Measurements from ENCODE around the gene TENM3.

Gene TENM3

DNA sequence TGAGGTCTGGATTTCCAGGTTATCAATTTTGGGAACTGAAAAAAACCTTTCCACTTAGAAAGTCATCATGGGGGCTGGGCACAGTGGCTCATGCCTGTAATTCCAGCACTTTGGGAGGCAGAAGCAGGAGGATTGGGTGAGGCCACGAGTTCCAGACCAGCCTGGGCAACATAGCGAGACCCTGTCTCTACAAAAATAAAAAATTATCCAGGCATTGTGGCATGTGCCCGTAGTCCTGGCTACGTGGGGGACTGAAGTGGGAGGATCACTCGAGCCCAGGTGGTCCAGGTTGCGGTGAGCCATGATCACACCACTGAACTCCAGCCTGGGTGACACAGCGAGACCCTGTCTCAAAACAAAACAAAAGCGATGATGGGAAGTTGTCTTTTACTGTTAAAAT lies 7.9 kb downstream of the TENM3 start:
- Histone ChIP-seq H3K36me3 (ENCODE audit: control insufficient read depth, low read length) (no peaks in the 10 kb centered on the region), H3K4me1 (ENCODE audit: control insufficient read depth, low read length) (no peaks in the 10 kb centered on the region), H3K27ac (ENCODE audit: low read depth, low read length) (no peak overlapping the region), H3K9me3 (ENCODE audit: control insufficient read depth, insufficient read depth, low read length) (no peaks in the 10 kb centered on the region), H4K20me1 (ENCODE audit: control insufficient read depth, insufficient read depth, low read depth, low read length) (no peaks in the 10 kb centered on the region), H3K27me3 (ENCODE audit: control insufficient read depth, low read length) (no peaks in the 10 kb centered on the region), H3K79me2 (ENCODE audit: control insufficient read depth, low read length) (no peaks in the 10 kb centered on the region), H3F3A (ENCODE audit: control insufficient read depth, insufficient read depth) (no peaks in the 10 kb centered on the region), H3K4me2 (ENCODE audit: low read length) (no peak overlapping the region), H3K9me2 (replicated peaks; ENCODE audit: control insufficient read depth, low read length) (no peaks in the 10 kb centered on the region), H3K4me3 (ENCODE audit: low read length) (no peak overlapping the region)
- TF ChIP-seq EZH2phosphoT487 (IDR thresholded peaks at IDR 0.05; ENCODE audit: borderline replicate concordance, low read length) = no peak
- TF ChIP-seq, protein P1, sequence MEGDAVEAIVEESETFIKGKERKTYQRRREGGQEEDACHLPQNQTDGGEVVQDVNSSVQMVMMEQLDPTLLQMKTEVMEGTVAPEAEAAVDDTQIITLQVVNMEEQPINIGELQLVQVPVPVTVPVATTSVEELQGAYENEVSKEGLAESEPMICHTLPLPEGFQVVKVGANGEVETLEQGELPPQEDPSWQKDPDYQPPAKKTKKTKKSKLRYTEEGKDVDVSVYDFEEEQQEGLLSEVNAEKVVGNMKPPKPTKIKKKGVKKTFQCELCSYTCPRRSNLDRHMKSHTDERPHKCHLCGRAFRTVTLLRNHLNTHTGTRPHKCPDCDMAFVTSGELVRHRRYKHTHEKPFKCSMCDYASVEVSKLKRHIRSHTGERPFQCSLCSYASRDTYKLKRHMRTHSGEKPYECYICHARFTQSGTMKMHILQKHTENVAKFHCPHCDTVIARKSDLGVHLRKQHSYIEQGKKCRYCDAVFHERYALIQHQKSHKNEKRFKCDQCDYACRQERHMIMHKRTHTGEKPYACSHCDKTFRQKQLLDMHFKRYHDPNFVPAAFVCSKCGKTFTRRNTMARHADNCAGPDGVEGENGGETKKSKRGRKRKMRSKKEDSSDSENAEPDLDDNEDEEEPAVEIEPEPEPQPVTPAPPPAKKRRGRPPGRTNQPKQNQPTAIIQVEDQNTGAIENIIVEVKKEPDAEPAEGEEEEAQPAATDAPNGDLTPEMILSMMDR (IDR thresholded peaks at IDR 0.05; ENCODE audit: low read depth, low read length, poor library complexity, severe bottlenecking) = no peak

DNA sequence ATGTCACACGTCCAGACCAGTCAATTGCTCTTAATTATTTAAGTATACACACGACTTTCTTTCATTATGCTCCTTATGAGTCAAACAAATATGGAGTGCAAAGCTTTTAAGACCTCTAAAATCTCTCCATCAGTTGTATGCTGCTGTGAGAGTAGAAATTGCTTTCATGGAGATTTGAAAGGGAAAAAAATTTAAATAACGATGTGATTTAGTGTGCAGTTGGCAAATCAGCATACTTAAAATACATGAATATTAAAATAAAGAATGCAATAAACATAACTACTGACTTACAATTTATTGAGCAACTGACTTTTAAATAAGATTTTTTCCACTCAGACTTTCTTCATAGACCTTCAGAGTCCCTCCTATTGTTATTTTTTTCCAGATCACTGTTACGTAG lies 9.0 kb downstream of the TENM3 start:
- Histone ChIP-seq H3K9me3 (ENCODE audit: control insufficient read depth, insufficient read depth, low read length) (no peaks in the 10 kb centered on the region), H3K27me3 (ENCODE audit: control insufficient read depth, low read length) (no peaks in the 10 kb centered on the region), H3F3A (ENCODE audit: control insufficient read depth, insufficient read depth) (no peaks in the 10 kb centered on the region), H3K27ac (ENCODE audit: low read depth, low read length) (no peak overlapping the region), H3K4me2 (ENCODE audit: low read length) (no peak overlapping the region), H3K4me3 (ENCODE audit: low read length) (no peak overlapping the region), H3K36me3 (ENCODE audit: control insufficient read depth, low read length) (no peaks in the 10 kb centered on the region), H3K9me2 (replicated peaks; ENCODE audit: control insufficient read depth, low read length) (no peaks in the 10 kb centered on the region), H3K79me2 (ENCODE audit: control insufficient read depth, low read length) (no peaks in the 10 kb centered on the region), H3K4me1 (ENCODE audit: control insufficient read depth, low read length) (no peaks in the 10 kb centered on the region), H4K20me1 (ENCODE audit: control insufficient read depth, insufficient read depth, low read depth, low read length) (no peaks in the 10 kb centered on the region)
- TF ChIP-seq EZH2phosphoT487 (IDR thresholded peaks at IDR 0.05; ENCODE audit: borderline replicate concordance, low read length) = no peak
- TF ChIP-seq, protein P1 (IDR thresholded peaks at IDR 0.05; ENCODE audit: low read depth, low read length, poor library complexity, severe bottlenecking) = no peak

DNA sequence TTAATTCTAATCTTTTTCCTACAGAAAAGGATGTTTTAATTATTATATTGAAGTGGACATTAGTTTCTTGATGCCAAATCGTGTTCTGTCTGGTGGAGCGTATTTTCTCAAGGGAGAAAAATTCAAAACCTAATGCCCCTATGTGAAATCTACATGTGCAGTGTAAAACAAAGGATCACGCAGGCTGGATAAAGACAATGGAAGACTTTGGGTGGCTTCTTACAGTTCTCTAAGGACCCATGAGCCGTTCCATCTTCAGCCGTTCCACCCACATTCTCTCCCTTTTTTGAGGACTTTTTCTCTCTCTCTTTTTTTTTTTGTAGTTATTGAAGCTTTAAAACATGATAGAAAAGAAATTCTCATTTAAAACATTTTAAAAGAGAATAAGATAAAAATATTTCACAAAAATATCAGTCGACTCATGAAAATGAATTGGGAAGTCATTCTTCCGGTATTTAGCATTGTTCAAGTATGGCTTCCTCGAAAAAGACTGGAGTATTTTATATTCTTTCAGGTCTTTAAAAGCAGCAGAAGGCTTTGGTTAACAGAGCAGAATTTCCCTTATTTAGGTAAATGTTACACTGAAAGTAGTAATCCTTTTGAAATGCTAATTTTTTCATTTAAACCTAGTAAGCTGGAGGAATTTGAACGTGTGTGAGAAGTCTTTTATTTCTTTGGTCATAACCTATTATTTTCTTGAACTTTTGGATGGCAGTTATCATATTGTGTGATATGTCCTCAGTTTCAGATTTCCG lies 11.0 kb downstream of the TENM3 start:
- H3K36me3 ChIP-seq (ENCODE audit: control insufficient read depth, low read length) = no peaks in the 10 kb centered on the region
- no peaks in the 10 kb centered on the region for H3K27me3 ChIP-seq (ENCODE audit: control insufficient read depth, low read length)
- TF ChIP-seq EZH2phosphoT487 (IDR thresholded peaks at IDR 0.05; ENCODE audit: borderline replicate concordance, low read length) = no peak
- TF ChIP-seq, protein P1 (IDR thresholded peaks at IDR 0.05; ENCODE audit: low read depth, low read length, poor library complexity, severe bottlenecking) = no peak
- no peak overlapping the region for H3K4me2 ChIP-seq (ENCODE audit: low read length)
- H3K79me2 ChIP-seq (ENCODE audit: control insufficient read depth, low read length) = no peaks in the 10 kb centered on the region
- H3K9me2 ChIP-seq (replicated peaks; ENCODE audit: control insufficient read depth, low read length) = no peaks in the 10 kb centered on the region
- H3F3A ChIP-seq (ENCODE audit: control insufficient read depth, insufficient read depth) = no peaks in the 10 kb centered on the region
- H3K27ac ChIP-seq (ENCODE audit: low read depth, low read length) = no peak overlapping the region
- no peaks in the 10 kb centered on the region for H4K20me1 ChIP-seq (ENCODE audit: control insufficient read depth, insufficient read depth, low read depth, low read length)
- no peak overlapping the region for H3K4me3 ChIP-seq (ENCODE audit: low read length)
- H3K4me1 ChIP-seq (ENCODE audit: control insufficient read depth, low read length) = no peaks in the 10 kb centered on the region
- H3K9me3 ChIP-seq (ENCODE audit: control insufficient read depth, insufficient read depth, low read length) = no peaks in the 10 kb centered on the region
